GM19468 (cell line): ENCODE data around the gene KBTBD13.

Experiments used
- ATAC-seq: cut with Tn5 transposase; IDR thresholded peaks from one replicate; pipeline ENCODE4 v1.9.1; 2021; ENCODE audit warnings: mild to moderate bottlenecking, moderate library complexity, moderate number of reproducible peaks; ENCODE audit not compliant: unreplicated experiment; ENCODE audit errors: extremely low read depth

KBTBD13 gene

DNA sequence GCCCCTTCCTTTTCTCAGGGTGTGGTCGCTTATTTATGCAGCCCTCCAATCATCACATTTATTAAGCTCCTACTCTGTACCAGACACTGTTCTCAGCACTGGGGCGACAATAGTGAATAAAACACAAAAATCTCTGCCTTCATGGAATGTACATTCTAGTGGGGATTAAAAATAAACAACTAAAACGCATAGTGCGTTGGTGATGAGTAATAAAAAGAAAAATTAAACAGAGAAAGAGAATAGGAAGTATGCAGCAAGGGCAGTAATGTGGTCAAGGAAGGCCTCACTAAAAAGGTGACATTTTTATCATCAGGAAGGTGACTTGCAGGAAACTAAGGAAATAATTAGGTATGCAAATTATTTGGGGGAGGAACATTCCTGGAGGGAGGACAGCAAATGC is 26.3 kb upstream of the KBTBD13 start:
- ATAC-seq, result no peak

DNA sequence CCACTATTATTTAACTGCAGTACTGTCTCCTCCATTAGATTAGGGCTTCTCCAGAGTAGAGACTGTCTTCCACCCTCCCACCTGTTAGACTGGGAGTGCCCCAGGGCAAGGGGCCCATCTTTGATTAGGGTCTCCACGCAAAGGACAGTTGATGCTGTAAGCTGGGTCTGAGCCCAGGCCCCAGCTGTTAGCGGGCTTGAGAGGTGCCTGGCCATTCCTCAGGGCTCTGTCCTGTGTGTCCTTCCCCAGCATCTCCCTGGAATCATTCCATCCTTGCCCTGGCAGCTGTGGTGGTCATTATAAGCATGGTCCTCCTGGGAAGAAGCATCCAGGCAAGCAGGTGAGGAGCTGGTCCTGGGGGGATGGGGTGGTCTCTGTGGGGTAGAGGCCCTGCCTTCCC is 25.3 kb upstream of the KBTBD13 start:
- ATAC-seq, result no peak

DNA sequence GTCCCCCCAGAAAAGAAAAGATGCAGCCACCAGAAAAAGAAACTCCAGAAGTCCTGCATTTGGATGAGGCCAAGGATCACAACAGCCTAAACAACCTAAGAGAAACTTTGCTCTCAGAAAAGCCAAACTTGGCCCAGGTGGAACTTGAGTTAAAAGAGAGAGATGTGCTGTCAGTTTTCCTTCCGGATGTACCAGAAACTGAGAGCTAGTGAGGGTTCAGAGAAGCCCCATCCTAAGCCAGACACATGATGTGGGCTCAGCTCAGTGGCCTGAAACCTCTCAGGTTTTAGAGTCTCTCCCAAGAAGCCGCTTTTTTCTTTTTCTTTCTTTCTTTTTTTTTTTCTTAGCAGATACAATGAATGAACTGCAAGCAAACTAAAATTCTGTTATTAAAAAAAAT is 23.6 kb upstream of the KBTBD13 start:
- no peak for ATAC-seq

DNA sequence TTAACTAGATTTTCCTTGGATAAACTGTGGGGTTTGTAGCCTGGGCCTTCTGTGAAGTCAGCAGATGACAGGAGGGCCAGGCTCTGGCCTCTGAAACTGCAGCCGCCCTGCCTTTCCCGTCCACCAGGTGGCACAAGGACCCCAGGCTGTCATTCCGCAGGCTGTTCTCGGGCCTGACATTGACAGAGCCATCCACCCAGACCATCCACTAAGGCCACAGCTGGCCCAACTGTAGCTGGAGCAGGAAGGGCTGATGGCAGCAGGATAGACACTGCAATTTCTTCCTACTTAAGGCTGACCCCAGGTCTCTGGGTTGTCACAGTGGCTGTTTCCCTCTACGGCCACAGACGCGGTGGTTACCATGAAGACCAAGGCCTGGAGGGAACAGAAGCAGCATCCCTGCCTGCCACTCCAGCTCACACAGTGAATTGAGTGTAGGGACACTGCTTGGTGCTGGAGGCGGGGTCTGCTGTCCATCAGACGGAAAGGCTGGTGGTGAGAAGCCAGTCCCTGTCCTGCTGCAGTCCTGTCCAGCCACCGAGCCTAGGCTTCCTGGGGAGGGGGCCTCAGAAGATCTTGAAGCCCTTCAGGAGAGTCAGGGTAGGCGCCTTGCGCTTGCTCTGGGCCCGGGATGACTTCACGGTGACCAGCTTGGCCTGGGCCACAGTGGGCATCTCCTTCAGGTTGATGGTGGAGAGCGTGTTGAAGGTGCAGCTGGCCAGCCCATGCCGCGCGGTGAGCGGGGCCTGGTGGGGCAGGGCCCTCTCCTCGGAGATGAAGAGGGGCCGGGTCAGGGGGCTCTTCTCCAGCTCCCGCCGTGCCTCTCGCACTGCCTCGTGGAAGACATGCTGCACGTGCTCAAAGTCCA is 22.0 kb upstream of the KBTBD13 start:
- no peak for ATAC-seq

DNA sequence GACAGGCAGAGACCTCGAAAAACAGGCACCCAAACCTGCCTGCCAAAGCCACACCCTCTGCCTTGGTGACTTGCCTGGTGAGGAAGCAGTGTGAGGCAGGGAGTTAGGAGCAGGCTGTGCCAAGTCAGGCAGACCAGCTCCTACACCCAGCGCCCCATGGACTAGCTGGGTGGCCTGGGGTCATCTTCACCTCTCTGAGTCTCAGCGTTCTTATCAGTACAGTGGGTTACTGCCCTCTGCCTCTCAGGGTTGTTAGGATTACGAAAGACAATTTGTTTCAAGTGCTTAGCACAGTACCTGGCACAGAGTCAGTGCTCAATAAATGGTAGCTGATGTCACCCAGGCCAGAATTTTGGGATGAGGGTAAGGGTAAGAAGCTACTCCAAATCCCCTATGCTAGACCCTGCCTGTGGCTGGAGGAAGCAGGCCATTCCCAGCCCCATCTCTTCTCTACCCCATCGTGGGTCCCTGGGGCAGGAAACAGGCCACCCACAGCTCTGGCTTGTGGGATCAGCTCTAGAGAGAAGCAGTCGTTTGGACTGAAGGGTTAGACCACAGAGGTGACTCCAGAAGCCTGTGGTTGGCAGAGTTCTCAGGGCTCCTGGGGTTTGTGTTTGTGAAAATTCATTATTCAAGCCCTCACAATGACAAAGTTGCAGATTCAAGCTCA is 21.2 kb upstream of the KBTBD13 start:
- no peak for ATAC-seq

DNA sequence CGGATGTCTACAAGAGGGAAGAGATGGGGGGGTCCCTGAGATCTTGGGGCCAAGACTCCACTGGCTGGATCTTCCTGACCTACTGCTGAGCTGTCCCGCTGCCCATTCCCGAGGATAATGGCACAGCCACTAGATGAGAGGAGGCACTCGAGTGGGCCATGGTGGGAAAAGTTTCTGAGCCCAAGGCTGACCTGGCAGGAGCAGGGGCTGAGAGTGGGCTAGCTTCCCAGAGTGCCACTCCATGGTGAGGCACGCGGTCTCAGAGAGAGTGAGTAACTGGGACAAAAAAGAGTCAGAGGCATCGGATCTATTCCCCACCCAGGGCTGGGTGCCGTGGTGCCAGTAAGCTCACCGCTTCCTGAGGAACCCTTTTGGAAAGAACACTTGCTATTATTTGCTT is 20.4 kb upstream of the KBTBD13 start:
- ATAC-seq, result no peak

DNA sequence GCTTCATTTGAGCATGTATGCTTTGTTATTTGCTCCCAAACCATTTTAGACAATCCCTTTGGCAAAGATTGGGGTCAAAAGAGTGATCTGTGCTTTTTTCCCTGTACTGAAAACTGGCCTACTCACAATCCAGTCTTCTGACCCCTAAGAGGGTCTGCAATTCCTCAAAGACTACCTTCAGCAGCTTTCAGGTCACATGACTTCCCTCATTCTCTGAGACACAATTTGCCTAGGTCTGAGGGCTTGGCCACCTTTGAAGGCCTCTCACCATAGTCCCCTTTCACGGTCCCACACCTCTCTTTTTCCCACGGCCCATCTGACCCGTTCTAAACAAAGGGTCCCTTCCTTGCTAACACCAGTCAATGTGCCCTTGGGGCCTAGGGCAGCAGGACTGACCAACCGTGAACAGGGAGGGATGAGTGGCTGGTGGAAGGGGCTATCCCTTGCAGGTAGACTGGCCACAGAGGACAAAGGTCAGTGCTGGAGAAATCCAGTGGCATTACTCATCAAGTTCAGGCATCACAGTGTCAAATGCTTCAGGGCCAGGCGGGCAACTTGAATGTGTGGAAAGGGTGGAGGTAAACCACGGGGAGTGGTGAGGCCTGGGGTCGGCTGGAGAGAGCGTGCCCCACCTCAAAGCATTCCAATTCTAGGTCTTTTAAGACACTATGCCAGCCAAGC is 19.5 kb upstream of the KBTBD13 start:
- ATAC-seq, result no peak

DNA sequence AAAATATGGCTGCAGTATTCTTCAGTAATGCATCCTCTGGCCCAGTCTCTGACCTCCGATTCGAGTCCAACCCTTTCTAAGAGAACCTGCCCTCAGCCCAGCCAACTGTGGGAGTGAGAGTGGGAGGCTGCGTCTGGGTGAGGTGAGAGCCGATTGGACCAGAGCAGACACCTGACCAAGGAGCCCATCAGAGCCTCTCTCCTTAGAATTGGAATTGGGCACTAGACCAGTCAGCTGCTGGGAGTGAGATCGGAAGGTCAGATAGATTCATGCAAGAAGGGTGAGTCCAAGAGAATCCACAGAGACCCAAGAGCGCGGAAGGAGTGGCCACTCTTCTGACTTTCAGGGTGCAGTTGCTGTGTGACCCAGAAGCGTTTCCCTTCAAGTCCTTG is 19.0 kb upstream of the KBTBD13 start:
- no peak for ATAC-seq

DNA sequence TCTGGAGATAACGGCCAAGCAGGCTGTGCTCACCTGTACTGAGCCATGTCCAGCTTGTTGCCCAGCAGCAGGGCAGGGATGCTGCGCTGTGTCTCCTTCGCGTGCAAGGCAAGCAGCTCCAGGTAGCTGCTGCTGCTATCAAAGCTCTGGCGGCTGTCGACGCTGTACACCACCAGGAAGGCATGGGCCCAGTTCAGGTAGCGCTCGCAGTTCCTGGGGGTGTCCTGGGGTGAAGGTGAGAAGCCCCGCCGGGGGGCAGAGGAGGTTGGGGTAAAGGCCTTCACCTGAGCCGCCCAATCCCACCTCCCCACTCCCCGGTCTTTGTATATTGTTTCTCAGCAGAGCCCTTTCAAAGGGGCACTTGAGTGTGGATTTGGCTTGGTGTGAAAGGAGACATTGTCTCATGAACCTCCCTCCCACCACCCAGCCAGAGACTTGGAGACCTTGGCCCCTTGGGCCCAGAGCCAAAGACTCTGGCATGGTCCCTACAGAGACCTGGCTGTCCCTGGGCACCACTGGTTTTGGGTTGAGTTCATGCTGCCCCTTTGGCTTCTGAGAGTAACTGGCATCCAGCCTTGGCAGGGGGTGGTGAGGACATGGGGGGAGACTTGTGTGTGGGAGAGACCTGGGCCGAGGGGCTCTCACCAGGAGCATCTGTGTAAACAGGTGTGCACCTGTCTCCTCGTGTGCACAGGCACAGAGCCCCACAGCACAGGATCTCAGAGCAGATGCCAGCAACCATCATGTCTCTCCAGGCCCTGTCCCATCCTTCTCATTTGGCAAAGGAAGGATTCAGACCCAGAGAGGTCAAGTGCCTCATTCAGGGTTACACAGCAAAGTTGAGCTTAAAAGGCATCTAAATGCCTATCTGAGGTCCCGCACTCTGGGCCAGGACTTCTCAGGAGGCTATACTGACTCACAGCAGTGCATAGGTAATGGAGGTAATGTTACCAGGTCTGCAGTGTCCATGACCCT is 17.9 kb upstream of the KBTBD13 start:
- no peak for ATAC-seq

DNA sequence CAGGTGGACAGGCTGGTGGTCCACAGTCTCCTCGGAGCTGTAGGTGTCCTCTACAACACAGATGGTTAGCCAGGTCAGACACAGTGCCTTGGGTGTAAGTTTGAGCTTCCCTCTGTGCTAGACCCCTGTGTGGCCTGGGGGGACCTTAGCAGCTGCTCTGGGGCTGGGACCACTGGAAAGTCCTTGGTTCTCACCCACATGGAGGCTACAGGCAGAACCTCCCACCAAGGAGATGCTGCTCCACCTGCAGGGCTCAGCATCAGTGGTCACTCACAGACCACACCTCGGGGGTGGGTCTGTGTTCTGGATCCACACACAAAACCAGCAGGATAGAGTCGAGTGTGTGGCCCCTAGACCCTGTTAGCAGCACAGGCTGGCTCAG is 17.2 kb upstream of the KBTBD13 start:
- no peak for ATAC-seq

DNA sequence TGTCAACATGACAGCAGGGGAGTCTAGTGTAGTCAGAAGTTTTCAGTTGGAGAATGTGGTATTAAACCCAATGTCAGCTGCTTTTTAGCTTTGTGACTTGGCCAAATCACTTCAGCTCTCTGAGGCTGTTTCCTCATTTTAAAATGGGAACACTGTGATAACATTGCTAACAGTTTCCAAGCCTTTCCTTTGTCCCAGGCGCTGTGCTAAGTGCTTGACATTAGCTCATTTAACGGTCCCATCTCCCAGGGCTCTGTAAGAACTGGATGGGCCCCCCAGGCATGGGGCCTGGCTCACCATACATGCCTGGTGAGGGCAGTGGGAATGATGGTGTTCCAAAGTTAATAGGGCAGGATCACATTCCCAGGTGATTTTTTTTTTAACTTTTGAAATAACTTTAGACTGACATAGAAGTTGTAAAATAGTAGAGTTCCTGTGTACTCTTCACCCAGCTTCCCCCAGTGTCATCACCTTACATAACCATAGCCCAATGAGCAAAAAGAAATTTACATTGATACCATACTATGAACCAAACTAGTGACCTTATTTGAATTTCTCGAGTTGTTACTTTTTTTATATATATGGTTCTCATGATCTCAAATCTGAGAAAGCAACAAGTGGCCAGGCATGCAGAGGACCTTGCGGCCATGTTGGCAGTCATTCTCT is 16.5 kb upstream of the KBTBD13 start:
- no peak for ATAC-seq

DNA sequence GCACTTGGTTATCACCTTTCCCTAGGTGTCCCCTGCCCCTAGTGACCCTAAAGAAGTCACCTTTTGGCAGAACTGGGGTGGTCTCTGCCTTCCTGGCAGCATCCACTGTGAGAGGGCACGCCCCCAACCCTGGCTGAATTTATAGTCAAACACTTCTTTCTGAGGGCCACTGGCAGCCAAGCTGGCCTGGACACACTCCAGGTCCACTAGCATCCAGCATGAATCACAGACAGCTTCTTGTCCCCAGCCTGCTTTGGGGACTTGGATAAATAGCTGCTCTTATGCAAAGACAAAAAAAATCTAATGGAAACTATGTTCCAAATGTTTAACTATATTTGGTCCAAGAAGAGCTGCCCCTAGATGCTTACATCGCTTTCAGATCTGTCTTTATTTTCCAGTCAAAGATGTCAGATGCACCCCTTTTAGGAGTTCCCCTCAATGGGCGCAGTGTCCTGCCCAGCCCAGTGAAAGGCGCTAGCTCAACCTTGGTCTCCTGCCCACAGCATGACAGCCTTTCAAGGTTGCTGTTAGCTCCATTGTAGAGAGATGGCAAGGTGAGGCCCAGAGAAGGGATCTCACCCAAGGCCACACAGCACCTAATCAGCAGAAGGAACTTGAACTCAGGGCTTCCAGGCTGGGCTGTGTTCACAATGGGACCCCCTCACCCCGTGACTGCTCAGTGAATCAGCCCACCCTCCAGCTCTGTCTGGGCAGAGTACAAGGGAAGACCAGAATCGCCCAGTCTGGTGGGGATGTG is 15.7 kb upstream of the KBTBD13 start:
- no peak for ATAC-seq

DNA sequence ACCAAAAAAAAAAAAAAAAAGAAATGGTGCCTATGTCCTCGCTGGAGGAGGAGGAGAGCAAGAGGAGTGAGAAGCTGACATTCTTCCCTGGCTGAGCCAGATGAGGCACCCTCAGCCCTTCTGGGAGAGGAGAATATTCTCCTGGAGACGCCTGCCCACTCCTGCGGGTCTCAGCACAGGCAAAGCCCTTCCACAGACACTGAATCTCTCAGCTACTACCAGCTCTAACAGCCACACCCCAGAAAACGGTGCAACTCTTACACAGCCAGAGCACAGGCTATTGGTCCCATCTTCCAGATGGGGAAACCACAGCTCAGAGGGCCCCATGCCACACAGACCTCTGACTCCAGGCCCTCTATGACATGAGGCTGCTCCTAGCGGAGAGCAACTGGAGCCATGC is 14.5 kb upstream of the KBTBD13 start:
- no peak for ATAC-seq

DNA sequence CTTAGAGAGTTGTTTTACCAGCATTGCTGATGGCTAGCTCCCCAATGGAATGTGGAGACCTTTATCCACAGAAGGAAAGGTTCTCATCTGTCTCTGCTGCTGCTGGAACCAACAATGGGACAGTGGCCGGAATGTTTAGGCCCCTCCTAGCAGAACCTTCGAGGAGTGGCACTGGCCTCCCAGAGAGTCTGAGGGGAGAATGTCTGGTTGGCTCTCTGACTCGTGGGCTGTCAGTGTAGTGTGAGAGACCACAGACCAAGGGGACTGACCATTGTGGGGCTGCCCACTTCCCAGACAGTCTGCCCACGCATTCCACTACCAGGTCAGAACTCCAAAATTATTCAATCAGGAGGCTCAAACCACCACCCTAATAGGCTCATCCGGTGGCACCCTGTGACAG is 13.8 kb upstream of the KBTBD13 start:
- ATAC-seq, result no peak

DNA sequence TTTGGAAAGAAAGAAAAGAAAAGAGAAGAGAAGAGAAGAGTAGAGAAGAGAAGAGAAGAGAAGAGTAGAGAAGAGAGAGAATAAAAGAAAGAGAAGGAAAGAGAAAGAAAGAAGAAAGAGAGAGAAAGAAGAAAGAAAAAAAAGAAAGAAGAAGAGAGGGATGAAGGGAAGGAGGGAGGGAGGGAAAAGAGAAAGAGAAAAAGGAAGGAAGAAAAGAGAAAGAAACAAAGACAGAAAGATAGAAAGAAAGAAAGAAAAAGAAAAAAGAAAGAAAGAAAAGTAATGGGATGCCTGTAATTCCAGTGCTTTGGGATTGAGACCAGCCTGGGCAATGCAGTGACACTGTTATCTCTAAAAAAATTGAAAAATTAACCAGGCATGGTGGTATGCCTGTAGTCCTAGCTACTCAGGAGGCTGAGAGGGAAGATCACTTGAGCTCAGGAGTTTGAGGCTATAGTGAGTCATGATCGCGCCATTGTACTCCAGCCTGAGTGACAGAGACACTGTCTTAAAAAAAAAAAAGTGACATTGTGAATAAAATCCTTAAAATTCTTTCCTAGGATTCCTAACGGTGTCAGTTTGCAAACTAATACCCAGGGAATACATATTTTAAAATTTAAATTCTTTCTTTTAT is 10.4 kb upstream of the KBTBD13 start:
- no peak for ATAC-seq

DNA sequence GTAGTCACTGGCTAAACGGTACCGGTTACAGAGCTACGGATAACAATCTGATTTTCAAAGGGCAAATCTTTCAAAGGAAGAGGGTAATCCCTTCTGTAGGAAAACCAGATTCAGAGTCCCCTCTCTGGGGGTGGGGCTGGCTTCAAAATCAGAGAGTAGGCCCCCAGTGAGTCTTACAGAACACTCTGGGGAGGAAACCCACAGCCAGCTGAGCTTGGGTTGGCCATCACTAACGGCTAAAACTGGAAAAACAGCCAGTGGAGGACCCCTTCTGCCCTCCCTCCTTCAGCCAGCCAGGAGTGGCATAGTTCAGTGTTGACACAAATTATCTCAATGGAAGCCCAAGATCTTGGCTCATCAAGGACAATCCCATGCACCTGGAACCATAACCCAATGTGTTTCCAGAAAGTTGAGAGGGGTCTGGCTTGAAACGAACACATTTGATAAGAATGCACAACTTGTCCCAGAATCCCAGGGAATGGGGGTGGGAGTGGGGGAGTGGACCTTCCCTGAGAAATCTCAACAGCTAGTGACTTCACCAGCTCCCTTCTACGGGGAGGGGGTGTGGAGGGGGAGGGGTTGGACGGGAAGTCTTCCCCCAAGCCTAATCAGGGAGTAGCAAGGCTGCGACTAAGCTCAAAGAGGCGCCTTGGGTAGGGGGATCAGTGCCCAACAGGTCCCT is 9.8 kb upstream of the KBTBD13 start:
- no peak for ATAC-seq

DNA sequence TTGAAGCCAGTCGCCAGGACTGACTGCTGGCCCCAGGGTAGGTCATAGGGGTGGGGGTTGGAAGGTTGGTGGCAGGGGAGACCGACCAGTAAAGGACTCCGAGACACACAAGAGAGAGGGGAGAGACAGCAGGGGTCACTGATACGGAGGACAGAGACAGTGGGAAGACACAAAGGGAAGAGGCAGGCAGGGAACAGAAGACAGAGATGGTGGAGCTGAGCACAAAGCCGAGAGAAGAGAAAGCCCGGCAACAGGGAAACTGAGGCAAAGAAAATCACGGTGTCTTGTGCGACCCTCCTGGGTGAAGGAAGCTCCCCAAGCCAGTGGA is 9.3 kb upstream of the KBTBD13 start:
- ATAC-seq, result no peak
